Activated T-cell treated with anti-CD3 and anti-CD28 coated beads, Interleukin-2, amount 50 U/mL, for 72 hours (primary cell): ENCODE measurements around the gene H6PD. TPM values are rescaled to one million over a fixed set of nuclear protein-coding genes. Genes with fewer than 3 reads are reported as not detected.
A peak's percentile ranks its signal among the peaks of the same experiment; 100 is the strongest.

Experiments
- ATAC-seq, 2 donors: fragments of 150-1000 bp; cut with Tn5 transposase; replicated peaks in 1 of 2; 2 replicates each; pipeline ENCODE4 v1.10.0; 2021; ENCODE audit warnings: moderate library complexity in 2 of 2, mild to moderate bottlenecking in 1 of 2
- DNase-seq, 2 donors: peaks; one replicate each; pipeline ENCODE4 v3.0.0; 2021 to 2022; ENCODE audit warnings: mixed read lengths in 1 of 2
- H3K27ac Mint-ChIP-seq: one replicate; pipeline ENCODE4 v1.8.0; 2022; ENCODE audit warnings: mild to moderate bottlenecking, moderate library complexity, mixed read lengths
- H3K27me3 Mint-ChIP-seq: one replicate; pipeline ENCODE4 v1.8.0; 2022; ENCODE audit warnings: low read depth, mixed read lengths
- H3K36me3 Mint-ChIP-seq, 2 donors: one replicate each; pipeline ENCODE4 v1.8.0; 2022; ENCODE audit warnings: mixed read lengths in 2 of 2, mild to moderate bottlenecking in 1 of 2; ENCODE audit not compliant: insufficient read depth in 2 of 2
- H3K4me1 Mint-ChIP-seq: one replicate; pipeline ENCODE4 v1.8.0; 2022; ENCODE audit warnings: low read depth, mixed read lengths
- H3K4me3 Mint-ChIP-seq, 2 donors: one replicate each; pipeline ENCODE4 v1.8.0; 2022; ENCODE audit warnings: mild to moderate bottlenecking in 2 of 2, mixed read lengths in 2 of 2, moderate library complexity in 2 of 2
- H3K9me3 Mint-ChIP-seq, 2 donors: one replicate each; pipeline ENCODE4 v1.8.0; 2022; ENCODE audit warnings: mixed read lengths in 2 of 2
- total RNA-seq, 2 donors: library from RNA; stranded (reverse); gene quantifications; one replicate each; pipeline ENCODE4 v1.2.3, GENCODE V29; 2022

H6PD gene
- total RNA-seq, 2 donors from 2014 or later, result 20.2 to 21.0 TPM

DNA sequence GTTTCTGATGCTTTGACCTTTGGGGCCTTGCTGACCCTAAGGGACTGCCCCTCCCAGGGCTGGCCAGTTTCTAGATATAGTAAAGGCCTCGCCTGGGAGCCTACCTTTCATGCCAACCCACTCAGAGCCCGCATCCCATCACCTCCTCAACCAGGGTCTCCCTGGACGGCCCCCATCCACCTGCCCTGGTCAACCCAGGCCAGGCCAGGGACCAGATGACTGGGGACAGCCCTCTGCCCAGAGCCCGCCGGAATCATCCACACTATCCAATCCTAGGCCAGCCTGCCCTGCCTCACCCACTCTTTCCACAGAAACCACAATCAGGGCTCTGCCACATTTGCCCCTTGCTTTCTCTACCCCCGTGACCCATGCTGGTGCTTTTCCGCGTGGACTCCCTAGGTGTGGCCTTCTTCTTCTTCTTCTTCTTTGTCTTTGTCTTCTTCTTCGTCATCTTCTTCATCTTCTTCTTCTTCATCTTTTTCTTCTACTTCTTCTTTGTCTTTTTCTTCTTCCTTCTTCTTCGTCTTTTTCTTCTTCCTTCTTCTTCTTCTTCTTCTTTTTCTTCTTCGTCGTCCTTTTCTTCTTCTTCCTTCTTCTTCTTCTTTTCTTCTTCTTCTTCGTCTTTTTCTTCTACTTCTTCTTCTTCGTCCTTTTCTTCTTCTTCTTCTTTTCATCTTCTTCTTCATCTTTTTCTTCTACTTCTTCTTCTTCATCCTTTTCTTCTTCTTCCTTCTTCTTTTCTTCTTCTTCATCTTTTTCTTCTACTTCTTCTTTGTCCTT lies 11.5 kb upstream of the H6PD start:
- no peaks in the 10 kb centered on the region for H3K4me1 Mint-ChIP-seq
- ATAC-seq (no peak), DNase-seq (no peak)
- H3K27me3 Mint-ChIP-seq, result no peaks in the 10 kb centered on the region
- H3K36me3 Mint-ChIP-seq, result no peaks in the 10 kb centered on the region
- H3K9me3 Mint-ChIP-seq, result no peaks in the 10 kb centered on the region
- H3K27ac Mint-ChIP-seq, result peak overlapping the region; percentile 14
- no peak overlapping the region for H3K4me3 Mint-ChIP-seq

- no peak for DNase-seq
- no peak overlapping the region for H3K4me3 Mint-ChIP-seq
- no peak overlapping the region for H3K27ac Mint-ChIP-seq
- peaks cover 18% of the 10 kb centered on the region for H3K4me1 Mint-ChIP-seq
- no peak for ATAC-seq
- no peaks in the 10 kb centered on the region for H3K36me3 Mint-ChIP-seq
- no peaks in the 10 kb centered on the region for H3K27me3 Mint-ChIP-seq
- no peaks in the 10 kb centered on the region for H3K9me3 Mint-ChIP-seq
These were observed 9.7 kb upstream of the H6PD start for GRCh38 chr1:9224664-9225410.

DNA sequence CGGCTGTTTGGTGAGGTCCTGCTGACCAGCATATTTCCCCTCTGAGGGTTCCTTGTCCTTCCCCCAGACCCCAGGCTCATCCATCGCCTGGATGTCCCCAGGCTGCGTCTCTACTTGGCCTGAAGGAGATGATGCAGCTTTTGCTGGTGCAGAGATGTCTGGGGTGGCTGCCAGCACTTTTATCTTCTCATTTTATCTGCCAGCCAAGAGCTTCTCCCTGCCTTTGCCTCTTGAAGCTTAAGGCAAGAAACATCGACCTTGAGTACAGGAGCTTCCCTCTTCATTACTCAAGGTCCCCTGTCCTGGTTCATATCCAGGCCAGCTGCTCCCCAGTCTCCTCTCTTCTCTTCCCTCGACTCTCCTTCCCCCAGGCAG lies 9.2 kb upstream of the H6PD start:
- H3K27ac Mint-ChIP-seq, result no peak overlapping the region
- ATAC-seq, result no peak
- no peaks in the 10 kb centered on the region for H3K9me3 Mint-ChIP-seq
- H3K36me3 Mint-ChIP-seq, result no peaks in the 10 kb centered on the region
- no peaks in the 10 kb centered on the region for H3K27me3 Mint-ChIP-seq
- no peak overlapping the region for H3K4me3 Mint-ChIP-seq
- DNase-seq, result no peak
- H3K4me1 Mint-ChIP-seq, result peaks cover 21% of the 10 kb centered on the region

GRCh38 chr1:9228609-9229008 lies 6.0 kb upstream of the H6PD start:
- DNase-seq (no peak), ATAC-seq (peak; percentile 65 to 74)
- Mint-ChIP-seq H3K4me1 (peaks cover 40% of the 10 kb centered on the region), H3K27ac (no peak overlapping the region), H3K4me3 (no peak overlapping the region), H3K27me3 (no peaks in the 10 kb centered on the region), H3K36me3 (no peaks in the 10 kb centered on the region), H3K9me3 (no peaks in the 10 kb centered on the region)

DNA sequence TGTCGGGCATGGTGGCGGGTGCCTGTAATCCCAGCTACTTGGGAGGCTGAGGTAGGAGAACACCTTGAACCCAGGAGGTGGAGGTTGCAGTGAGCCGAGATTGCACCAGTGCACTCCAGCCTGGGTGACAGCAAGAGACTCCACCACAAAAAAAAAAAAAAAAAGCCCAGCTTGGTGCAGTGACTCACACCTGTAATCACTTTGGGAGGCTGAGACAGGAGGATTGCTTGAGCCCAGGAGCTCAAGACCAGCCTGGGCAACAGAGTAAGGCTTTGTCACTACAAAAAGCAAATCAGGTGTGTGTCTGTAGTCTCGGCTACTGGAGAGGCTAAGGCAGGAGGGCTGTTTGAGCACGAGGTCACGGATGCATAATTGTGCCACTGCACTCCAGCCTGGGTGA lies 5.0 kb upstream of the H6PD start:
- ATAC-seq (peak; percentile 24 to 27), DNase-seq (peak in 1 of 2 donors; percentile 16)
- no peak overlapping the region for H3K27ac Mint-ChIP-seq
- H3K27me3 Mint-ChIP-seq, result no peaks in the 10 kb centered on the region
- no peaks in the 10 kb centered on the region for H3K36me3 Mint-ChIP-seq
- peaks cover 47% of the 10 kb centered on the region for H3K4me1 Mint-ChIP-seq
- H3K4me3 Mint-ChIP-seq, result no peak overlapping the region
- H3K9me3 Mint-ChIP-seq, result no peaks in the 10 kb centered on the region

DNA sequence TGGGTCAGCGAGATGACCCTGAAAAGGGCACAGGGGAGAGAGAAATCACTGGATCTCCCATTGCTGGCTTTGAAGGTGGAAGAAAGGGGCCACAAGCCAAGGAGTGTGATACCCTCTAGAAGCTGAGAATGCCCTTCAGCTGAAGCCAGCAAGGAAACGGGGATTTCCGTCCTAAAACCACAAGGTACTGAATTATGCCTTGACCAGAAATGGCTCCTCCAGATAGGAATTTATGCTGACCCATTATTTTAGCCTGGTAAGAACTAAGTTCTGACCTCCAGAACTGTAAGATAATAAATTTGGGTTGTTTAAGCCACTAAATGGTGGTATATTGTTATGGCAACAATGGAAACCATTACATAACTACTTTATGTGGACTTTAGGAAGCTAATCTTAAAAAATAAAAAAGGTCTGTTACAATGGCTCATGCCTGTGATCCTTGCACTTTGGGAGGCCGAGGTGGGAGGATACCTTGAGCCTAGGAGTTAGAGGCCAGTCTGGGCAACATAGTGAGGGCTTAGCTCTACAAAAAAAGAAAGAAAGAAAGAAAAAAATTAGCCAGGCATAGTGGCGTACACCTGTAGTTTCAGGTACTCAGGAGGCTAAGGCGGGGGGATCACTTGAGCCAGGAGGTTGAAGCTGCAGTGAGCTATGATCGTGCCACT lies 3.6 kb upstream of the H6PD start:
- H3K27me3 Mint-ChIP-seq, result no peaks in the 10 kb centered on the region
- ATAC-seq (no peak), DNase-seq (no peak)
- H3K36me3 Mint-ChIP-seq, result no peaks in the 10 kb centered on the region
- no peak overlapping the region for H3K27ac Mint-ChIP-seq
- no peaks in the 10 kb centered on the region for H3K9me3 Mint-ChIP-seq
- H3K4me1 Mint-ChIP-seq, result peaks cover 52% of the 10 kb centered on the region
- H3K4me3 Mint-ChIP-seq, result peak overlapping the region in 1 of 2 donors; percentile 42

DNA sequence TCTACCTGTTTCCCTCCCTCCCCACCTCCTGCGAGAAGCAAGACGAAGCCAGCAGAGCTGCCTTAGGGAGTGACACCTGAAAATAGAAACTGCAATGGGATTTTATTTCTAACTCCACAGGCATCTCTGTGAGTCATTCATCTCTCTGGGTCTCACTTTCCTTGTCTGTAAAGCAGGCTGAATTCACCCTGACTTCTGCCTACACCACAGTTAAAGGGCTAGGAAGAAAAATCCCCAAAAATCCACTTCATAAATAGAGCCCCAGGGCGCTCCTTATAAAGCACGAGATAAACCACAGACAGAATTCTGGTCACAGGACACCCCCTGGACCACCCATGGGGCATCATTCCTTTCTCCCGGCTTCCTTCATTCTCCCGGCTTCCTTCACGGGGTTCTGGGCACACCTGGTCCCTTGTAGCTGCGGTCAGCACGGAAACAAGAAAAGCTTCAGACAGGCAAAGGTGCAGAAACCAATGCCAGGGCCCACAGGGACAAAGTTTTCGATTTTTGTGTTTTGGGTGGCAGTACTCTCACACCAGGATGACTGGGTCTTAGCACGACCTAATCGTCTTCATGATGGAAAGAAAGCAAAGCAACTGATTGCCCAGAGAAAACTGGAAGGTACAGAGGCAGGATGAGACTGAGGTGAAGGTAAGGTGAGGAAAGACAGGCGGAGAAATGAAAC lies 2.8 kb upstream of the H6PD start:
- H3K27ac Mint-ChIP-seq, result no peak overlapping the region
- no peaks in the 10 kb centered on the region for H3K36me3 Mint-ChIP-seq
- peaks cover 57% of the 10 kb centered on the region for H3K4me1 Mint-ChIP-seq
- no peaks in the 10 kb centered on the region for H3K9me3 Mint-ChIP-seq
- no peaks in the 10 kb centered on the region for H3K27me3 Mint-ChIP-seq
- DNase-seq (no peak), ATAC-seq (no peak)
- H3K4me3 Mint-ChIP-seq, result peak overlapping the region in 1 of 2 donors; percentile 15

DNA sequence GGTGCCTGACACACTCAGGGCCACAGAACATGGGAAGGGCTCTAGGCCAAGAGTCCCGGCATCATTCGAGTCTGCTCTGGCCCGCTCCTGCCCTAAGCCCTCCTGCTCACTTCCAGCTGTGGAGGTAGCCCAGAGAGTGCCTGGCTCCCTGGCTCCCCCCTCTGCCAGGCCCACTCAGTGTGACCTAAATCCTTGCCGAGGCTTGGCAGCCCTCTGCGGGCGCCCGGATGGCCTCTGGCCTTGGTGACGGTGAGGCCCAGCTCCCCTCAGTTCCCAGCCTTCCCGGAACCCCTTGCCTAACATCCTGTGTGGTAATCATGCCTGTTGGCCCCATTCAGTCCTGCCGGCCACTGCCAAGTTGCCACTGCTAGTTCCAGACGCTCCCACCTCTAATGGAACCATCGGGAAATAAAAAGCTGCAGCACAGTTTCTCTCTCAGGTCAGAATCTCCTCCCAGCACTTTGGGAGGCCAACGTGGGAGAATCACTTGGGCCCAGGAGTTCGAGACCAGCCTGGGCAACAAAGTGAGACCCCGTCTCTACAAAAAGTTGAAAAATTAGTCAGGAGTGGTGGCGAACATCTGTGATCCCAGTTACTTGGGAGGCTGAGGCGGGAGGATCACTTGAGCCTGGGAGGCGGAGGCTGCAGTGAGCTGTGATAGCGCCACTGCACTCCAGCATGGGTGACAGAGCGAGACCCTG lies 1.2 kb upstream of the H6PD start:
- ATAC-seq (no peak), DNase-seq (no peak)
- Mint-ChIP-seq H3K9me3 (no peaks in the 10 kb centered on the region), H3K4me1 (peaks cover 63% of the 10 kb centered on the region), H3K4me3 (peak overlapping the region in 1 of 2 donors; percentile 94), H3K36me3 (peaks cover 0 to 1% of the 10 kb centered on the region in 2 donors), H3K27ac (no peak overlapping the region), H3K27me3 (no peaks in the 10 kb centered on the region)

GRCh38 chr1:9233942-9234222 lies 692 bp upstream of the H6PD start:
- no peaks in the 10 kb centered on the region for H3K27me3 Mint-ChIP-seq
- no peak for ATAC-seq
- peaks cover 0 to 1% of the 10 kb centered on the region in 2 donors for H3K36me3 Mint-ChIP-seq
- H3K4me3 Mint-ChIP-seq, result peak overlapping the region; percentile 94
- H3K9me3 Mint-ChIP-seq, result no peaks in the 10 kb centered on the region
- peaks cover 63% of the 10 kb centered on the region for H3K4me1 Mint-ChIP-seq
- no peak for DNase-seq
- H3K27ac Mint-ChIP-seq, result peak overlapping the region; percentile 93

GRCh38 chr1:9235096-9235459 lies 504 bp downstream of the H6PD start:
- peaks cover 63% of the 10 kb centered on the region for H3K4me1 Mint-ChIP-seq
- H3K27ac Mint-ChIP-seq, result peak overlapping the region; percentile 63
- ATAC-seq (no peak), DNase-seq (no peak)
- H3K4me3 Mint-ChIP-seq, result peak overlapping the region; percentile 85 to 86
- no peaks in the 10 kb centered on the region for H3K27me3 Mint-ChIP-seq
- H3K36me3 Mint-ChIP-seq, result peaks cover 0 to 1% of the 10 kb centered on the region in 2 donors
- H3K9me3 Mint-ChIP-seq, result no peaks in the 10 kb centered on the region

DNA sequence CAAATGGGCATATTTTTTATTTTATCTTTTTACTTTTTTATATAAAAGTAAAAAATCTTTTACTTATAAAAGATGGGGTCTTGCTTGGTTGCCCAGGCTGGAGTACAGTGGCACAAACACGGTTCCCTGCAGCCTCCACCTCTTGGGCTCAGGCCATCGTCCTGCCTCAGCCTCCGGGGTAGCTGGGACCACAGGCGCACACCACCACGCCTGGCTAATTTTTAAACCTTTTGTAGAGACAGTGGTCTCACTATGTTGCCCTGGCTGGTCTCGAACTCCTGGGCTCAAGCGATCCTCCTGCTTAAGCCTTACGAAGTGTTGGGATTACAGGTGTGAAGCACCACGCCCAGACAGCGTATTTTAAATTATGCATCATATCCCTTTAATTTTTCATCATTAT lies 986 bp downstream of the H6PD start:
- ATAC-seq, result no peak
- Mint-ChIP-seq H3K27me3 (no peaks in the 10 kb centered on the region), H3K4me3 (peak overlapping the region; percentile 85 to 86), H3K36me3 (peaks cover 0 to 1% of the 10 kb centered on the region in 2 donors), H3K9me3 (no peaks in the 10 kb centered on the region), H3K4me1 (peaks cover 68% of the 10 kb centered on the region), H3K27ac (no peak overlapping the region)
- no peak for DNase-seq

DNA sequence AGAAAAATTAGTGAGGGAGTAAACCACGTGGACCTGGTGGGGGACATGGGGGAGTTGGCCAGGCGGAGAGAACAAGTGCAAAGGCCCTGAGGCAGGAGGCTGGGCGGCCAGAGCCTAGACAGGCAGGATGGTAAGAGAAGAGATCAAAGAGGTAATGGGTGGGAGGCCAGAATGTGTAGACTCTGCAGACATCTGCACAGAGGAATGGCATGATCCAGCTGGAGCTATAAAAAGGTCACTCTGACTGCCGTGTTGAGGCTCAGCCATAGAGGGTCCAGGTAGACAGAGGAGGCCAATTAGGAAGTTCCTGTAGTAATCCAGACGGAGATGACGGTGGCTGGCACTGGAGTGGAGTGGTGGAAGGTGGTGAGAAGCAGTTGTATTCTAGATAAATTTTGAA lies 3.6 kb downstream of the H6PD start:
- Mint-ChIP-seq H3K4me1 (peaks cover 57% of the 10 kb centered on the region), H3K27ac (no peak overlapping the region), H3K4me3 (peak overlapping the region in 1 of 2 donors; percentile 34), H3K9me3 (no peaks in the 10 kb centered on the region), H3K36me3 (peaks cover 0 to 1% of the 10 kb centered on the region in 2 donors), H3K27me3 (no peaks in the 10 kb centered on the region)
- DNase-seq, result no peak
- ATAC-seq, result no peak
